Measurements from ENCODE around the gene GJB4.

The GJB4 gene

DNA sequence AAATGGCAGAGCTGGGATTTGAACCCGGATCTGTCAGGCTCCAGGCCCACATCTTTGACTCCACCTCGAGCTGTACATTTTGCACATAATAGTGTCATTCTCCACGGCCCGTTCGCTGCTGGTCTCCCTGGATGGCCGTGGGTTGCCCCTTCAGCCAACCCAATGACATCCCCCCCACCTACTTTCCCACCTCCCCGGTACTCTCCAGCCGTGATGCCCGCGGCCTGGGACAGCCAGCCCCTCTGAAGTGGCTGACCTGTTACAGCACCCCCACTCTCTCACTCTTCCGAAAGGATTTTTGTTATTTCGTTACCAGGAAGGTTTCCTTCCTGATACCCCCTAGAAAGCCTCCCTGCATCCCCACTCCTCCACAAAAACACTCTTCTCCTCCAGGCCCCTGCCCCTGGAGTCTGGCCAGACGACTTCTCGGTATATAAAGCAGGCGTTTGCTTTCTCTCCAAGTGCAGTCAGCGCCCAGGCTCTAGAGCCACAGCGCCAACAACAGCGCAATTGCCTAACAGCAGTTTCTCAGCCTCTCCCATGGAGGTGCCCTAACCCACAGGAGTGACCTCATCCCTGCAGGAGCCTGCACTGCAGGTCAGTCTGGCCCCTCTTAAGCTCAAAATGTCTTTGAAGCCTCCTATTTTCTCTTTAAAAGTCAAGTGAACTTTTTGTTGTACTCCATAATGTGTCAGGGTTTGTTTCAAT lies 19.2 kb upstream of the GJB4 start:
- H3K36me3 Mint-ChIP-seq (ENCODE audit: low read depth) = no peaks in the 10 kb centered on the region
- H3K27ac Mint-ChIP-seq = no peak overlapping the region
- H3K27me3 Mint-ChIP-seq = peaks cover 5% of the 10 kb centered on the region
- no peak for ATAC-seq
- H3K4me3 Mint-ChIP-seq = no peak overlapping the region
- no peaks in the 10 kb centered on the region for H3K4me1 Mint-ChIP-seq
- H3K9me3 Mint-ChIP-seq = no peaks in the 10 kb centered on the region
- no peak for DNase-seq

- DNase-seq = peak; percentile 89
- Mint-ChIP-seq H3K36me3 (ENCODE audit: low read depth) (no peaks in the 10 kb centered on the region), H3K4me1 (no peaks in the 10 kb centered on the region), H3K4me3 (no peak overlapping the region), H3K27ac (no peak overlapping the region), H3K9me3 (no peaks in the 10 kb centered on the region), H3K27me3 (no peaks in the 10 kb centered on the region)
- peak; percentile 85 for ATAC-seq
These were observed 16.8 kb upstream of the GJB4 start for GRCh38 chr1:34742667-34743270.

GRCh38 chr1:34743775-34744174 lies 15.8 kb upstream of the GJB4 start:
- ATAC-seq (no peak), DNase-seq (no peak)
- Mint-ChIP-seq H3K9me3 (no peaks in the 10 kb centered on the region), H3K4me1 (no peaks in the 10 kb centered on the region), H3K27me3 (no peaks in the 10 kb centered on the region), H3K4me3 (no peak overlapping the region), H3K36me3 (ENCODE audit: low read depth) (no peaks in the 10 kb centered on the region), H3K27ac (no peak overlapping the region)

GRCh38 chr1:34744851-34745250 lies 14.7 kb upstream of the GJB4 start:
- Mint-ChIP-seq H3K9me3 (no peaks in the 10 kb centered on the region), H3K27ac (no peak overlapping the region), H3K4me1 (no peaks in the 10 kb centered on the region)

GRCh38 chr1:34745666-34746065 lies 13.9 kb upstream of the GJB4 start:
- Mint-ChIP-seq H3K27me3 (no peaks in the 10 kb centered on the region), H3K27ac (no peak overlapping the region), H3K4me3 (no peak overlapping the region), H3K36me3 (ENCODE audit: low read depth) (no peaks in the 10 kb centered on the region), H3K9me3 (no peaks in the 10 kb centered on the region), H3K4me1 (no peaks in the 10 kb centered on the region)
- DNase-seq (no peak), ATAC-seq (no peak)

More at GRCh38 chr1:34744851-34745250, 14.7 kb upstream of the GJB4 start:
- H3K36me3 Mint-ChIP-seq (ENCODE audit: low read depth) = no peaks in the 10 kb centered on the region
- H3K27me3 Mint-ChIP-seq = no peaks in the 10 kb centered on the region
- no peak for ATAC-seq
- H3K4me3 Mint-ChIP-seq = no peak overlapping the region
- DNase-seq = no peak

DNA sequence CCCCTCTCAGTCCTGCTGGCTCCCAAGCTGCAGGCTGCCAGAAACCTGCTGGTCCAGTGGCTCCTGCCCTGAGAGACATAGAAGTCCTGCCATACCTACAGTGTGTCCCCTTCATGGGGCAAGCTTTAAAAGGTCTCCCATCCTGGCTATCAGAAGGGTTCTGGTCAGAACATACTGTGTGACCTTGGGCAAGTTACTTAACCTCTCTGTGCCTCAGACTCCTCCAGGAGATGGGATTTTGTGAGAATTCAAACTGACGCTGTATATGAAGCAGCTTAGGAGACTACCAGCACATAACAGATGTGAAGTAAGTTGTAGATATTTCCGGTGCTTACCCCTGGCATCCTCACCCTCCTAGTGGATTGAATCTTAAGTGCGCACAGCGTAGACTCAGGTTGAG lies 13.4 kb upstream of the GJB4 start:
- Mint-ChIP-seq H3K27me3 (no peaks in the 10 kb centered on the region), H3K36me3 (ENCODE audit: low read depth) (no peaks in the 10 kb centered on the region), H3K4me3 (no peak overlapping the region), H3K9me3 (no peaks in the 10 kb centered on the region), H3K4me1 (no peaks in the 10 kb centered on the region), H3K27ac (no peak overlapping the region)
- ATAC-seq (no peak), DNase-seq (no peak)

DNA sequence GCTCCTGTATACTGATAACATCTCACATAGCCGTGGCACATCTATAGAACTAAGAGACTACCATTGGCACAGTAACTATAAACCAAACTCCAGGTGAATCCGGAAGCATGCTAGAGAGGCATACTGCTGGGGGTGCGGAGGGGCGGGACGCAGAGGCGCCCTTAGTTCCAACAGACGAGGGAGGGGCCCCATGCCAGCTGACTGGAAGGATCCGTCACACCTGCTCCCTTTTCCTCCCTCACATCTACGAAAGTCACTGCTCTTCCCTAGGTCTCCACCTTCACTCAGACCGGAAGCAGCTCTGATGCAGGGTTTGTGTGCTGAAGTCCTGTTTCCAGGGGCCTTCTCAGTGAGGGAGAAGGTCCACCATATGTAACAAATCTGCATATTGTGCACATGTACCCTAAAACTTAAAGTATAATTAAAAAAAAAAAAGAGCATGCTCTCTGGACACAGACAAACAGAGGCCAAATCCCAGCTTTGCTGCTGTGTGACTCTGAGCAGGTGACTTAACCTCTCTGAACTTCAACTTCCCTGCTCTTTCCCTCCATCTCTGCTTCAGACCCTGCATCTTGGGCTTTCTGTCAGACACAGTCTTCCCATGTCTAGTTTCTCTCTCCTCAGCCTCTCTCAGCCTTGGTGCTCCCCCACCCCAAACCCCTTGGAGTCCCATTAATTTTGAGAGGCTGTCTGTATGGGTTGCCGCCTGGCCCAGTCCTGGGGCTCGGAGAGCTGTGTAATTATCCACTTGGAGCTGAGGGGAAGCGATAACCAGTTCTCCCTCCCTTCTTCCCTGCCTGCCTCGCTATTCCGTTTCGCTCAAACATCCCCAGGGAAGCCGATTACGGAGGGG lies 12.5 kb upstream of the GJB4 start:
- DNase-seq = no peak

GRCh38 chr1:34747638-34747941 lies 11.9 kb upstream of the GJB4 start:
- Mint-ChIP-seq H3K27ac (no peak overlapping the region), H3K27me3 (no peaks in the 10 kb centered on the region), H3K9me3 (no peaks in the 10 kb centered on the region), H3K4me1 (no peaks in the 10 kb centered on the region), H3K4me3 (no peak overlapping the region), H3K36me3 (ENCODE audit: low read depth) (no peaks in the 10 kb centered on the region)
- DNase-seq (no peak), ATAC-seq (no peak)

More for the DNA sequence above, 12.5 kb upstream of the GJB4 start:
- Mint-ChIP-seq H3K36me3 (ENCODE audit: low read depth) (no peaks in the 10 kb centered on the region), H3K4me1 (no peaks in the 10 kb centered on the region), H3K4me3 (no peak overlapping the region), H3K27ac (no peak overlapping the region), H3K27me3 (no peaks in the 10 kb centered on the region), H3K9me3 (no peaks in the 10 kb centered on the region)
- no peak for ATAC-seq

GRCh38 chr1:34749992-34750391 lies 9.5 kb upstream of the GJB4 start:
- H3K36me3 Mint-ChIP-seq (ENCODE audit: low read depth) = no peaks in the 10 kb centered on the region
- H3K4me1 Mint-ChIP-seq = no peaks in the 10 kb centered on the region
- ATAC-seq (no peak), DNase-seq (no peak)
- no peaks in the 10 kb centered on the region for H3K9me3 Mint-ChIP-seq
- H3K27me3 Mint-ChIP-seq = no peaks in the 10 kb centered on the region
- H3K27ac Mint-ChIP-seq = no peak overlapping the region
- H3K4me3 Mint-ChIP-seq = no peak overlapping the region

DNA sequence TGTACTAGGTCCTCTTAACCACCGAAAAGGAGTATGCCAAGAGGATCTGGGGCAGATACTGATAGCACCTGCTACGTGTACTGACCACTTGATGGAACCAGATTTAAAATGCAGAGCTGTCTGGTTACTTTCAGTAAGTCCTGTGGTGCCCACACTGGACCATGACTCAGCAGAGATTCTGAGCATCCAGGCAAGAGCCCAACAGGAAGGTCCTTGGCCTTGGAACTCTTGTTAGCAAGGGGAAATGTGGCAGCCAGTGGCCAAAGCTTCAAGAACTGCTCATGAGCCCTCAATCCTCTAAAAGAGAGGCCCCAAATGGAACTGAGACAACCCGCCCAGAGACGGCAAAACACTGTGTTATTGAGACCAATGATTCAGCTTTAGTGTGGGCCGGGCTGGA lies 8.9 kb upstream of the GJB4 start:
- Mint-ChIP-seq H3K4me1 (no peaks in the 10 kb centered on the region), H3K27me3 (no peaks in the 10 kb centered on the region), H3K36me3 (ENCODE audit: low read depth) (no peaks in the 10 kb centered on the region), H3K9me3 (no peaks in the 10 kb centered on the region), H3K27ac (no peak overlapping the region), H3K4me3 (no peak overlapping the region)
- no peak for DNase-seq
- no peak for ATAC-seq

DNA sequence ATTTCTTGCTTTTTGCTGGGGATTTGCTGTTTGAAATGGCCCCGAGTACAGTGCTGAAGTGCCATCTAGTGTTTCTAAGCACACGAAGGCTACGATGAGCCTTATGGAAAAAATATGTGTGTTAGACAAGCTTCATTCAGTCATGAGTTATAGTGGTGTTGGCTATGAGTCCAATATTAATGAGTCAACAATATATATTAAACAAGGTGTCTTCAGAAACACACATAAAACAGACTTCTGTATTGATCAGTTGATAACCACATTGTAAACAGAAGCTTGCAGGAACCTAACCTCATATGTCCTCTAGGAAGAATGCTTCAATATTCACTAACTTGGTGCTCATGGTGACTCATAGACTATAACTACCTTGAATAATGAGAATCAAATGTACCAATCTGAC lies 6.4 kb upstream of the GJB4 start:
- DNase-seq = no peak
- Mint-ChIP-seq H3K9me3 (no peaks in the 10 kb centered on the region), H3K4me1 (no peaks in the 10 kb centered on the region), H3K36me3 (ENCODE audit: low read depth) (no peaks in the 10 kb centered on the region), H3K27me3 (no peaks in the 10 kb centered on the region), H3K4me3 (no peak overlapping the region), H3K27ac (no peak overlapping the region)
- no peak for ATAC-seq

DNA sequence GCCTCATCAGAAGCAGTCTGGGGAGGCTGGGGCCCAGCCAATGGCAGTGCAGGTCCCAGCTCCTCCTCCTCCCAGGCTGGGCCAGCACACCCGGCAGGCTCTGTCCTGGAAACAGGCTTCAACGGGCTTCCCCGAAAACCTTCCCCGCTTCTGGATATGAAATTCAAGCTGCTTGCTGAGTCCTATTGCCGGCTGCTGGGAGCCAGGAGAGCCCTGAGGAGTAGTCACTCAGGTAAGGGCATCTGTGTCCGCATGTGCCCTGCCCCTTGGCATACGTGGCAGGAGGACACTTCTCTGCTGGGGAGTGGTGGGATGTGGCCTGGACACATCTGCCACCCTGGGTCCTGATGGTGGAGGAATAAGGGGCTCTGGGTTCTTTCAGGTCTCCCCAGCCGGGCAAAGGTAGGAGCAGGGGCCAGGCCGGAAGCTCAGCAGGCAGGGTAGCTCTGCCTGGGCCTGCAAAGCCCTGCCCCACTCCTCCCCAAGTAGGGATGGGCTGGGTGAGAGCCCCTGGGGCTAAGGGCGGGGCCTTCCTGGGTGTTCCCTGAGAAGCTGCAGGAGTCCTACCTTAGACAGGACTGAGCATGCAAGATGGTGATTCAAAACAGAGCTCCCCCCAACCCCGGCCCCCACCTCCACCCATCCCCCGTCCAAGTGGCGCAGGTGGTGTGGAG lies 4.4 kb upstream of the GJB4 start, which contains the start of gene GJB5:
GJB5 (plus strand) TSS at position 84 of the 674 bp plus-strand sequence. CDS start 2,284 bp downstream, outside the sequence.
- H3K27ac Mint-ChIP-seq = no peak within 1 kb of the TSS
- H3K36me3 Mint-ChIP-seq (ENCODE audit: low read depth) = no peaks in the 10 kb centered on the region
- H3K4me3 Mint-ChIP-seq = no peak within 1 kb of the TSS
- no peak for DNase-seq
- H3K27me3 Mint-ChIP-seq = no peaks in the 10 kb centered on the region
- no peak for ATAC-seq
- H3K9me3 Mint-ChIP-seq = no peaks in the 10 kb centered on the region
- H3K4me1 Mint-ChIP-seq = no peaks in the 10 kb centered on the region

- H3K9me3 Mint-ChIP-seq = no peaks in the 10 kb centered on the region
- no peak for DNase-seq
- no peaks in the 10 kb centered on the region for H3K36me3 Mint-ChIP-seq (ENCODE audit: low read depth)
- ATAC-seq = no peak
- H3K27me3 Mint-ChIP-seq = no peaks in the 10 kb centered on the region
- no peaks in the 10 kb centered on the region for H3K4me1 Mint-ChIP-seq
- H3K27ac Mint-ChIP-seq = no peak overlapping the region
- no peak overlapping the region for H3K4me3 Mint-ChIP-seq
These were observed 3.6 kb upstream of the GJB4 start for GRCh38 chr1:34755961-34756360.

DNA sequence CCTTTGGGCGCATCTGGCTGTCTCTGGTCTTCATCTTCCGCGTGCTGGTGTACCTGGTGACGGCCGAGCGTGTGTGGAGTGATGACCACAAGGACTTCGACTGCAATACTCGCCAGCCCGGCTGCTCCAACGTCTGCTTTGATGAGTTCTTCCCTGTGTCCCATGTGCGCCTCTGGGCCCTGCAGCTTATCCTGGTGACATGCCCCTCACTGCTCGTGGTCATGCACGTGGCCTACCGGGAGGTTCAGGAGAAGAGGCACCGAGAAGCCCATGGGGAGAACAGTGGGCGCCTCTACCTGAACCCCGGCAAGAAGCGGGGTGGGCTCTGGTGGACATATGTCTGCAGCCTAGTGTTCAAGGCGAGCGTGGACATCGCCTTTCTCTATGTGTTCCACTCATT lies 2.2 kb upstream of the GJB4 start:
- ATAC-seq (no peak), DNase-seq (no peak)
- no peaks in the 10 kb centered on the region for H3K27me3 Mint-ChIP-seq
- H3K27ac Mint-ChIP-seq = no peak overlapping the region
- H3K36me3 Mint-ChIP-seq (ENCODE audit: low read depth) = no peaks in the 10 kb centered on the region
- H3K4me3 Mint-ChIP-seq = no peak overlapping the region
- H3K4me1 Mint-ChIP-seq = no peaks in the 10 kb centered on the region
- no peaks in the 10 kb centered on the region for H3K9me3 Mint-ChIP-seq

GRCh38 chr1:34758751-34759150 lies 789 bp upstream of the GJB4 start:
- Mint-ChIP-seq H3K9me3 (no peaks in the 10 kb centered on the region), H3K4me3 (no peak overlapping the region), H3K4me1 (no peaks in the 10 kb centered on the region), H3K27ac (no peak overlapping the region), H3K36me3 (ENCODE audit: low read depth) (no peaks in the 10 kb centered on the region), H3K27me3 (no peaks in the 10 kb centered on the region)
- no peak for ATAC-seq
- DNase-seq = no peak
